Measurements from ENCODE around the gene ZNF746.

Gene ZNF746

DNA sequence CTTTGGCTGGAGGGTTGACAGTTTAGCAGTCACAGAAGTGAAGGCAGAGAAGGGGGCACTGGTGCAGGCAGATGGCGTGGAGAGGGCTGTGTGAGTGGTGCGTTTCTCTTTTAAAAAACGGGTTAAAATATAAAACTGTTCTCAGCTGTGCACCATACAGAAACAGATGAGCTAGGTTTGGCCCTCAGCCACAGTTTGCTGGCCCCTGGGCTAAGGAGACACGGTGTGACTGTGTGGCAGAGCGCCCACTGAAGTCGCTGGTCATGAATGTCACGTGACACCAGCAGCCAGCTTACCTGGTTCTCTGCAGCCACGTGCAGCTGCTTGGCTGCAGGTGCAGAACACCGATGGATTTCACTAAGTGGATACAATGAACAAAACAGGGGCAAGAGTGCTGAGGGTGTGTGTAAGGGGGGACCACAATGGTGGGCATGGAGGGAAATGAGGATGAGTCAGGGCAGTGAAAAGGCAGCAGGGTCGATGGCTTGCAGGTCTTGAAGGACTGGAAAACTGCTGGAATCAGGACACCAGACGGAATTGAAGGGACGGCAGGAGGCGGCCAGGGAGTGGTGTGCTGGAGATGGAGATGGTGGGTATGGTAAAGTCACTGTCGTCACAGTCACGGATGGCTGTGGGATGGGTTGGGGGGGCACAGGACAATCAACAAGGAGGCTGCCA is 7.4 kb downstream of the ZNF746 start:
- DNase-seq (ENCODE audit: low spot score), result no peak

GRCh38 chr7:149489391-149490024 is 8.1 kb downstream of the ZNF746 start:
- no peak for DNase-seq (ENCODE audit: low spot score)

- DNase-seq (ENCODE audit: low spot score), result no peak
Observed at GRCh38 chr7:149479568-149479967, 18.0 kb downstream of the ZNF746 start.

DNA sequence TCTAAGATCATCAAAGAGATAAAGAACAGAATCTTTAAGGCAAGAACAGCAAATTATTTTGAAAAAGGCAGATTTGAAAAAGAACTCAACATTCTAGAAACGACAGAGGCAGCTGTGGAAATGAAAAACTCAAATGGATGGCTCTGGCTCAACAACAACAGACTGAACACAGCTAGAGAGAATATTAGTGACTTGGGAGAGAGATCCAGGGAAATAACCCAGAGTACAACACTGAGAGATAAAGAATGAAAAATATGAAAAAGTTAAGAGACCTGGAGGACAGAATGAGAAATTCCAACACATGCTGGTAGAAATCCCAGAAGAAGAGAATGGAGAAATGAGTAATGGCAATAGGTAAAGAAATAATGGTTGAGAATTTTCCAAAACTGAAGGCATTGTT is 18.9 kb downstream of the ZNF746 start:
- DNase-seq (ENCODE audit: low spot score), result no peak

GRCh38 chr7:149477494-149478443 is 19.8 kb downstream of the ZNF746 start:
- no peak for DNase-seq (ENCODE audit: low spot score)

- no peak for DNase-seq (ENCODE audit: low spot score)
Observed at GRCh38 chr7:149476791-149477190, 20.8 kb downstream of the ZNF746 start.

GRCh38 chr7:149475121-149476045 is 22.2 kb downstream of the ZNF746 start:
- DNase-seq (ENCODE audit: low spot score), result no peak

DNA sequence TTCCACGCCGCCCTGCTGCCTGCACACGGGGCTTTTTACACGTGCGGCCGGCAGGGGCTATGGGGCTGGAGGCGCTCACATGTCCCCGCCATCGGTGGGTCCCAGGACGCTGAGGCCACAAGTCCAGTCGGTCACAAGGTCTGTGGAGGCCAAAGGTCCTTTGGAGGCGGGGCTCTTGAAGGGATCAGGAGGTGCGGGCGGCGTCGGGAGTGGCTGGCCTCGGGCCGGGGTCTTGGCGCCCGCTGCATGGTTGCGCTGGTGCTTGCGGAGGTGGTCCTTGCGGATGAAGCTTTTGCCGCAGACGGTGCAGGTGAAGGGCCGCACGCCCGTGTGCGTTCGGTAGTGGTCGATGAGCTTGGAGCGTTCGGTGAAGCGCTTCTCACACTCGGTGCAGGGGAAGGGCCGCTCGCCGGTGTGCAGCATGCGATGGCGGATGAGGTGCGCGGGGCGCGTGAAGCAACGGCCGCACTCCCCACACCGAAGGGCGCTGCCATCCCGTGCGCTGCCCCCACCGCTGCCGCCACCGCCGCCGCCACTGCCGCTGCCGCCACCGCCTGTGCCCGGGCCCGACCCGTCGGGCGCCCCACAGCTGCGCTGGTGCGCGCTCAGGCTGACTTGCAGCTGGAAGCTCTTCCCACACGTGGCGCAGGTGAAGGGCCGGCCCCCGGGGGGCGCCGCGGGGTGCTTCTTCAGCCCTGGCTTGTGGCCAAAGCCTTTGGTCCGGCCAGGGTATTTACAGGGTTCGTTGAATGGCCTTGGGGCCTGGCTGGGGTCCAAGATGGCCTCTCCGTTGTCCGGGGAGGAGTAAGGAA is 23.1 kb downstream of the ZNF746 start:
- DNase-seq (ENCODE audit: low spot score), result no peak

DNA sequence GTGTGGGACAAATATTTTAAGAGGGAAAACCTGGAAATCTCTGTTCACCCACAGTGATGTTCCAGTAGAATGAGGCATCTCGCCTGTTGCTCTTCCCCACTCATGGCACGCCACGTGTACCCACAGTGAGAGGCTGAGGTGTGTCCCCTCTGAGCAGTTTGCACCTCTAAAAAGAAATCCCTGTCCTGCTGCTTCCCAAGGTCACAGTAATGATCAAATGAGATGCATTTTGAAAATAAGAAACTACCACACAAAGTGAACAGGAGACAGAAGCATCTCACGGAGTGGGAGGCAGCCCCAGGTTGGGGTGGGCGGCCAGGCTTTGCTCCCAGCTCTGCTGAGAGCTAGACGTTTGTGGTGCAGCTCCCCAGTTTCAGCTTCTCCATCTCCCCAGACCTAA is 24.4 kb downstream of the ZNF746 start:
- DNase-seq (ENCODE audit: low spot score), result no peak

- DNase-seq (ENCODE audit: low spot score), result no peak
Observed at GRCh38 chr7:149471289-149471953, 26.2 kb downstream of the ZNF746 start.

- DNase-seq (ENCODE audit: low spot score), result no peak
Observed at GRCh38 chr7:149469806-149470205, 27.8 kb downstream of the ZNF746 start.

- DNase-seq (ENCODE audit: low spot score), result no peak
Observed at GRCh38 chr7:149468208-149468607, 29.4 kb downstream of the ZNF746 start.

- DNase-seq (ENCODE audit: low spot score), result no peak
Observed at GRCh38 chr7:149467321-149467859, 30.2 kb downstream of the ZNF746 start.

DNA sequence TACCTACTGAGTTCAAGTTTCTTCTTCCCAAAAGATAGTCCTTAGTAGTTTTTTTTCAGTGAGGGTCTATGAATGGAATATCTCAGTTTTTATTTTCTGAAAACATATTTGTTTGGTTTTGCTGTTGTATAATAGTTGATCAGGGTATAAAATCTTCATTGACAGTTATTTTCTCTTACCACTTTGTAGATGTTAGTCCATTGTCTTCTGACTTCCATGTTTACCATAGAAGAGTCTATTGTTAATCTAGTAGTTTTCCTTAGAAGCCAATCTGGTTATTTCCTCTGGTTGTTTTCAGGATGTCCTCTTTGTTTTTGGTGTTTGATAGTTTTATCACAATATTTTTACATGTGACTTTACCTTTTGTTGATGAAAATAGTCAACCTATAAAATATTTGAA is 31.2 kb downstream of the ZNF746 start:
- no peak for DNase-seq (ENCODE audit: low spot score)

DNA sequence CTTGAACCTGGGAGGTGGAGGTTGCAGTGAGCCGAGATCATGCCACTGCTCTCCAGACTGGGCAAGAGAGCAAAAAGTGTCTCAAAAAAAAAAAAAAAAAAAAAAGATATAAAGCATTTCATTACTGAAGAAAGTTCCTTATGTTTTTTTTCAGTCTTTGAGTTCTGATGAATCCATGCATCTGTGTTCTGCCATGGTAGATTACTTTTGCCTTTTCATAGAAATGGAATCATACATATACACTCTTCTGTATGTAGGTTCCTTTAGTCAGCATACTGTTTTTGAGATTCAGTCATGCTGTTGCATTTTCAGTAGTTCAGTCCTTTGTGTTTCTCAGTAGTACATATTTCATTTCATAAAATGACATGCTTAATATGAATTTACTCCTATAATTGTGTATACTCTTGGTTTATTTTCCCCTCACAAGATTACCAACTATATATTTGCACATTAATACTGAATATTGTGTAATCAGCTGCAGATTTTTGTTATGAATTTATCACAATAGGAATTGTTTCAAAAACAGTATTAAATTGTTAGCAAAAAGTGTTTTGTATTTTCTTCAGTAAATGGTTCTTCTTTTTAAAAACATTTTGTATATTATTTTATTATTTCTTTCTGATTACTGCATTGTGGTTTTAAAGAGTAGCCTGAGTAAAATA is 34.0 kb downstream of the ZNF746 start:
- DNase-seq (ENCODE audit: low spot score), result no peak

DNA sequence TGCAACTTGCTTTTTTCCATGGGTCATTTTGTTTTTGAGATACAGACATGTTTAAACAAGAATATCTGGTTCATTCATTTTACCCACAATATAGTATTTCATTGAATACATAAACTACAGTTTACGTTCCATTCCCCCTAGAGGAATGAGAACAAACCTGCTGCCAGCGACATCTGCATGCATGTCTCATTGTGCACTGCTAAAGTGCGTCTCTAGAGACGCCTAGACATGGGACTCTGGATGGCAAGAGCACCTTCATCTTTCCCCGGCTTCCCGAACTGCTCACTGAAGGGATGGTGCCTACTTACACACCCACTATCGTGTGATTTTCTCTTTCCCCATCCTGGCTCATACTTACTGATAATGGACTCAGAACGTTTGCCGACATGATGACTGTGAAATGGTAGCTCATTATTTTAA is 35.5 kb downstream of the ZNF746 start:
- no peak for DNase-seq (ENCODE audit: low spot score)

GRCh38 chr7:149460493-149461277 is 36.9 kb downstream of the ZNF746 start, which contains the start of gene ZNF777:
TSS of gene ZNF777 (minus strand) at chr7:149461062. CDS start at chr7:149456022, 5,040 bp downstream.
- peak; percentile 97 for DNase-seq (ENCODE audit: low spot score)
